RWPE1 (cell line): ENCODE measurements around the gene SBK3.

Experiments used
- CTCF ChIA-PET: fragments of 350-600 bp; sonication (Branson Sonifier 250); formaldehyde crosslinking; extraction: SDS; loops from one replicate; lab custom pipeline; 2021; lab: Yijun Ruan, JAX
- POLR2A ChIA-PET: fragments of 400-600 bp; formaldehyde crosslinking; extraction: SDS; loops from one replicate; lab custom pipeline; 2020; ENCODE audit warnings: antibody characterized with exemption; ENCODE audit not compliant: low non-redundant PET; lab: Yijun Ruan, JAX
- DNase-seq: peaks from one replicate; pipeline ENCODE4 v3.0.0; 2012; ENCODE audit warnings: low spot score
- H3K27ac ChIP-seq: fragments of 450-650 bp; 2 replicates; pipeline ENCODE4 v1.5.1; 2017
- CTCF ChIP-seq: fragments of 450-650 bp; conservative IDR thresholded peaks from 2 replicates; pipeline ENCODE4 v1.5.1; 2017; ENCODE audit warnings: low read depth, mild to moderate bottlenecking

SBK3 gene

DNA sequence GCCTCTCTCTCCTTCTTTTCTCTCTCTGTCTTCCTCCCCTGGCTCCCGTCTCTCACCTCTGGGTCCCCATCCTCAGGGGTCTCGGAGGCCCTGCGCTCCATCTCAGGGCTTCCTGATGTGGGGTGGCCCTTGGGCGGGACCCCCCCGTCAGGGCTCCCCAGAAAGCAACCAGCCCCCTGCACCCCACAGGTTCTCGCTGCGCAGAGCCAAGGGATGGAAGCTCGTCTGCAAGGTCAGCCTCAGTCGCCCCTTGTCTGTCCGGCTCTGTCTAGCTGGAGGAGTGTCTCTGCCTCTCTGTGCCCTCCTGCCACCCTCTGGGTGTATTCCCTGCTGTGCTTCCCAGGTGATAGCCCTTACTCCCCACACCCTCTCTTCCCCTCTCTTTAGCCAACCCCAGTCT, at the start of gene SBK3:
Gene SBK3, minus strand, starts transcription at position 101 of the 400 bp plus-strand sequence. Its CDS starts 0 bp downstream, at position 101.
- POLR2A ChIA-PET: no interaction called here
- no peak within 1 kb of the TSS for H3K27ac ChIP-seq
- no peak for DNase-seq
- no peak for TF ChIP-seq CTCF
- CTCF ChIA-PET: no interaction called here

DNA sequence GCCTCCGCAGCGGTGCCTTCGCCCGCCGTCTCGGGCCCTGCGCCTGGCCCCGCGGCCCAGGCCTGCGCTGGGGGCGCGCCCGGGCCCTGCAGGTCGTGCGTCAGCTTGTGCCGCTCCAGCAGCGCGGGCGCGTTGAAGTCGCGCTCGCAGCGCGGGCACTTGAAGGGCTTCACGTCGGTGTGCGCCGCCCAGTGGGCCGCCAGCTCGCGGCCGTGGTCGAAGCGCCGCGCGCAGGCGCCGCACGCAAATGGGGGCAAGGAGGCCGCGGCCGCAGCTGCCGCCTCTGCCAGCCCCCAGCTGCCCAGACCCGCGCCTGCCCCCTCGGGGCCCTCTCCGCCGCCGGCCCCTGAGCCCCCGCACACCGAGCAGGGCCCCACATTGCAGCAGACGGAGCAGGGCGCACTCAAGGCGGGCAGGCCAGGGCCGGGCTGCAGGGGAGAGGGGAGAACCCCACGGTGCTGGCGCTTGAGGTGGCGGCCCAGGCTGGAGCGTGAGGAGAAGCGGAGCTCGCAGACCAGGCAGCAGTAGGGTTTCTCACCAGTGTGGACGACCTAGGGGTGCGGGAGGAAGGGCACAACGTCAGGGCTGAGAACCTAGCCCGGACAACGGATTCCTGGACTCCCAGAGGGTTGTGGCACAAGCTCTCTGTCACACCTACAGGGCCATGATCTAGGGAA, 47.9 kb upstream of the SBK3 start:
- H3K27ac ChIP-seq: peak overlapping the region; percentile 35
- no peak for DNase-seq
- no peak for TF ChIP-seq CTCF
- CTCF ChIA-PET: no interaction called here
- POLR2A ChIA-PET: no interaction called here

DNA sequence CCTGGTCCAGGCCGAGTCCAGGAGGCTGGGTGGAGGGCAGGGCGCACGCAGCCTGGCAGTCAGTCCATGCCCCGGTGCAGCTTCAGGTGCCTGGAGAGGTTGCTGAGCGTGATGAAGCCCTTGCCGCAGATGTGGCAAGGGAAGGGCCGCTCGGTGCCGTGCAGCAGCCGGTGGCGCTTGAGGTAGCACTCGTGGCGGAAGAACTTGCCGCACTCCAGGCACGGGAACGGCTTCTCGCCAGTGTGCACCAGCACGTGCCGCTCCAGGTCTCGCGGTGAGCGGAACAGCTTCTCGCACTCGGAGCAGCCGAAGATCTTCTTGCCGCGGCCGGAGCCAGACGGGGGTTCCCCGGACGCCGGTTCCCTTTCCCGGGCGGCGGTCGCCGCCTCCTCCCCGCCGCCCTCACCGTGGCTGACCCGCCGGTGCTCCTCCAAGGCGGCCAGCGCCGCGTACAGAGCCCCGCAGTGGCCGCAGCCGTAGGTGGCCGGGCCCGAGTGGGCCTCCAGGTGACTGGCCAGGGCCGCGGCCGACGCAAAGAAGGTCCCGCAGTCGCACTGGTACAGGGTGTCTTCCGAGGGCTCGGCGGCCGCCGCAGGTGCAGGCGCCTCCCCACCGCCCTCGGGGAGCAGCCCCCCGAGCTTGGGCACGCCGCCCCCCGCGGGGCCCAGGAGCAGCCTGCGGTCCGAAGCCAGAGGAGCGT, 47.2 kb upstream of the SBK3 start:
- DNase-seq: no peak
- CTCF ChIA-PET: no interaction called here
- H3K27ac ChIP-seq: no peak overlapping the region
- POLR2A ChIA-PET: no interaction called here
- TF ChIP-seq CTCF: no peak

DNA sequence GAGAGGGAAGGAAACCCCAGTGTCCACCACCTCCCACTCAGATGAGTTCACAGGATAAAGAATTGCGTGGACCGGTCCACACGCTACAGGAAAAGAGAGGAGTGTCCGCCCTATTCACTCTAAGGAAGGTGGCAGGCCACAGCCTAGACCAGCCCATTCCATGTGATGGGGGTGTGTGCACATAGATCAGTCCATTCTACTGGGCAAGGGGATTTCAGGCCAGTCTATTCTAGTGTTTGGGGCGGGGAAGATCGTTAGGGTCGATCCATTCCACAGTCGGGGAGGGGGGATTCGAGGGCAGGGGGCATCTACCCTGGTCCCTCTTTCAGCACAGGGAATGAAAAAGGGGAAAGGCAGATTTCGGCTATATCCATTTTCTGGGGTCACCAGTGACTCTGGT, 46.2 kb upstream of the SBK3 start:
- POLR2A ChIA-PET: no interaction called here

GRCh38 chr19:55590617-55591016, 45.3 kb upstream of the SBK3 start:
- H3K27ac ChIP-seq: no peak overlapping the region
- TF ChIP-seq CTCF: no peak
- ChIA-PET POLR2A (no interaction called here), CTCF (interaction anchor here (0.5 kb wide), 1 partner anchor 74 kb away, joined by 4 read pairs; no protein-coding TSS in a partner anchor)
- no peak for DNase-seq

More for the DNA sequence above, 46.2 kb upstream of the SBK3 start:
- H3K27ac ChIP-seq: no peak overlapping the region
- no peak for TF ChIP-seq CTCF
- DNase-seq: no peak
- CTCF ChIA-PET: no interaction called here

GRCh38 chr19:55590109-55590508, 44.8 kb upstream of the SBK3 start:
- CTCF ChIA-PET: no interaction called here
- no peak overlapping the region for H3K27ac ChIP-seq
- POLR2A ChIA-PET: no interaction called here
- DNase-seq: no peak
- TF ChIP-seq CTCF: no peak
